Measurements from ENCODE around the gene OR2H2.

The OR2H2 gene

DNA sequence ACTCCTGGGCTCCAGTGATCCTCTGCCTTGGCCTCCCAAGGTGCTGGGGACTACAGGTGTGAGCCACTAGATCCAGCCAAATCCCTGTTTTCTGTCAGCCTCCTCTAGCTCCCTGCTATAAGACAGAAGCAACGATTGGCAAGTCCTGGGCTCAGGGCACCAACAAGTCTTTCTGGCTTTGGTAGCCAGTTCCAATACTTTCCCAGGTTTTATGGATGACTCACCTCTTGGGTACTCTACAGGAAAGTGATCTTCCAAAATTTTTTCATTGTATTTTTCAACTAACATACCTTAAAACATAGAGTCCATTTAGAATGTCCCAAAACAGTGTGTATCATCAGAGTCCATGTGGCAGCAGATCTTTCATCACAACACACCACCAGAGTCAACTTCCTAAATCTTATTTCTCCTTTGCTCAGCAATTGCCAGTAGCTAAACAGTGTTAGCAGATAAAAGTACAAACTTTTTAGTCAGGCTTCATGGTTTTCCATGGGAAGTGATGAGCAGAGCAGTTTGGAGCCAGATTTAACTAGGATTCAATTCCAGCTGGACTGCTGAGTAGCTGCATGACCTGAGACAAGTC lies 34.7 kb downstream of the OR2H2 start:
- Mint-ChIP-seq H3K36me3 (ENCODE audit: low read depth) (peaks cover 67% of the 10 kb centered on the region), H3K4me3 (no peak overlapping the region), H3K27me3 (ENCODE audit: low read depth) (no peaks in the 10 kb centered on the region), H3K9me3 (no peaks in the 10 kb centered on the region), H3K27ac (no peak overlapping the region), H3K4me1 (peaks cover 11% of the 10 kb centered on the region)
- TF ChIP-seq, protein P1, sequence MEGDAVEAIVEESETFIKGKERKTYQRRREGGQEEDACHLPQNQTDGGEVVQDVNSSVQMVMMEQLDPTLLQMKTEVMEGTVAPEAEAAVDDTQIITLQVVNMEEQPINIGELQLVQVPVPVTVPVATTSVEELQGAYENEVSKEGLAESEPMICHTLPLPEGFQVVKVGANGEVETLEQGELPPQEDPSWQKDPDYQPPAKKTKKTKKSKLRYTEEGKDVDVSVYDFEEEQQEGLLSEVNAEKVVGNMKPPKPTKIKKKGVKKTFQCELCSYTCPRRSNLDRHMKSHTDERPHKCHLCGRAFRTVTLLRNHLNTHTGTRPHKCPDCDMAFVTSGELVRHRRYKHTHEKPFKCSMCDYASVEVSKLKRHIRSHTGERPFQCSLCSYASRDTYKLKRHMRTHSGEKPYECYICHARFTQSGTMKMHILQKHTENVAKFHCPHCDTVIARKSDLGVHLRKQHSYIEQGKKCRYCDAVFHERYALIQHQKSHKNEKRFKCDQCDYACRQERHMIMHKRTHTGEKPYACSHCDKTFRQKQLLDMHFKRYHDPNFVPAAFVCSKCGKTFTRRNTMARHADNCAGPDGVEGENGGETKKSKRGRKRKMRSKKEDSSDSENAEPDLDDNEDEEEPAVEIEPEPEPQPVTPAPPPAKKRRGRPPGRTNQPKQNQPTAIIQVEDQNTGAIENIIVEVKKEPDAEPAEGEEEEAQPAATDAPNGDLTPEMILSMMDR (IDR thresholded peaks at IDR 0.05; ENCODE audit: unreplicated experiment in 3 of 3): no peak

DNA sequence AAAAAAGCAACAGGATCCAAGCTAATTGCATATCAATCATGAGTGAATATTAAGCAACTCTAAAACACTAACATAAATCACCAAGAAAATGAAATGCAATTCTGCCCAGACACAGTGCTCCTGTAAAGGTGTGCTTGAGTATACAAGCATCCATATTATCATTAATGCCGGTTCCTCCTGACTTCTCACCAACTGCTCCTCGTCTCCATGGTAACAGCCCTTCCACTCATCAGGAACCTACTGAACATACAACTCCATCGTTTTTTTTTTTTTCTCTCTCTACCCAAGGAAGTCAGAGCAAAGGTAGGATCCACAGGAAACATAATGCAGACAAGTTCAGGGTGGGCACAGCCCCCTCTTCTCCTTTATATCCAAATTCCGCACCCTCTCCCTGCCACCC lies 35.7 kb downstream of the OR2H2 start:
- Mint-ChIP-seq H3K27me3 (ENCODE audit: low read depth) (no peaks in the 10 kb centered on the region), H3K36me3 (ENCODE audit: low read depth) (peaks cover 65% of the 10 kb centered on the region), H3K4me3 (no peak overlapping the region), H3K27ac (no peak overlapping the region), H3K9me3 (no peaks in the 10 kb centered on the region), H3K4me1 (peaks cover 17% of the 10 kb centered on the region)
- TF ChIP-seq, protein P1 (IDR thresholded peaks at IDR 0.05; ENCODE audit: unreplicated experiment in 3 of 3): no peak

DNA sequence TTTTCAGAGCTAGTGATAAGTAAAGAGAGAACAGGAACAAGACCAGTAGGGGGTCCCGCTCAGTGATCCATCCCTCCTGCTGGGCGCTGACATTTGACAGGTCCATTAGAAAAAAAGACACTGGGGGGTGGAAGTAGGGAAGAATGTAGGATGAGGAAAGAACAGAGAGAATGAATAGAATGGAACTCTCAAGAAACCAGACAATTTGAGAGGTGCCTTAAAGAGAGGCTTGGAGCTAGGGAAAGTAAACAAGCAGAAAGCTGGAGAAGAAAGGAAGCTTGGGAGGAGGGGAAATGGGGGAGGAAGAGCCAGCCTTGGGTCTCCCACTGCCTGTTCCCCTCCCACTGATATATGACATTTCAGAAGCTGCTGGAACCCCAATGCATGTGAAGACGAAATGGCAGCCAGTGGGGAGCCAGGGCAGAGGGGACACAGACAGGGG lies 39.6 kb downstream of the OR2H2 start:
- TF ChIP-seq, protein P1 (IDR thresholded peaks at IDR 0.05; ENCODE audit: unreplicated experiment in 3 of 3): no peak

DNA sequence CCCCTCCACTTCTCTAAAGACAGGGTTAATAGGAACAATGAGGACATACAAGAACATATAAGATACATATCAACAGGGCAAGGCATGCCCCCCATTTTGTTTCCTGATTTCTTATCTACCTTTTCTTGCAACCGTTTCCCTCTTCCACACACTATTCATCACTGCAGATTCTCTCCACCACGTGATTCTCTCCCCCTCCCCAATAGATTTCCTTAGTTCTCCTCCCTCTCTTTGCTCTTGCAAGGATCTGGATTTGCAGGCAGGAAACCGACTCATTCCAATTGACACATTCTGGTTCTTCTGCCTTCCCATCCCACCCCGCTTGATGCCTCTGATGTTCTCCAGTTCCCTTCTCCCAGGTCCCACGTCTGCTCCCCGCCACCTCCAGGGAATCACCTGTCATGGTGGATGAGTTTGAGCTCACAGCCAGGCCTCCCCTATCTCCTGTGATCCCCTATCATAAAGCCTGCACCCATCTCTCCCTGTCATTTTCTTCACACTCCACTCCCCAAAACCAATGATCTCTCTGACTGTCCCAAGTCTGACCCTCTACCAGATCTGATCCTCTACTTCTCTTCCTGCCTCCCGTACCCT lies 40.5 kb downstream of the OR2H2 start:
- Mint-ChIP-seq H3K36me3 (ENCODE audit: low read depth) (peaks cover 41% of the 10 kb centered on the region), H3K4me3 (peak overlapping the region; percentile 7 to 42 (median 21)), H3K27me3 (ENCODE audit: low read depth) (peaks cover 8% of the 10 kb centered on the region), H3K4me1 (peaks cover 34% of the 10 kb centered on the region), H3K27ac (peak overlapping the region in 2 of 3 experiments; percentile 3 to 19), H3K9me3 (no peaks in the 10 kb centered on the region)
- TF ChIP-seq, protein P1 (IDR thresholded peaks at IDR 0.05; ENCODE audit: unreplicated experiment in 3 of 3): no peak

More for the DNA sequence above, 39.6 kb downstream of the OR2H2 start:
- Mint-ChIP-seq H3K27me3 (ENCODE audit: low read depth) (peaks cover 3% of the 10 kb centered on the region), H3K4me1 (peaks cover 27% of the 10 kb centered on the region), H3K4me3 (peak overlapping the region in 2 of 3 experiments; percentile 1 to 36), H3K9me3 (no peaks in the 10 kb centered on the region), H3K36me3 (ENCODE audit: low read depth) (peaks cover 43% of the 10 kb centered on the region), H3K27ac (peak overlapping the region in 1 of 3 experiments; percentile 4)

DNA sequence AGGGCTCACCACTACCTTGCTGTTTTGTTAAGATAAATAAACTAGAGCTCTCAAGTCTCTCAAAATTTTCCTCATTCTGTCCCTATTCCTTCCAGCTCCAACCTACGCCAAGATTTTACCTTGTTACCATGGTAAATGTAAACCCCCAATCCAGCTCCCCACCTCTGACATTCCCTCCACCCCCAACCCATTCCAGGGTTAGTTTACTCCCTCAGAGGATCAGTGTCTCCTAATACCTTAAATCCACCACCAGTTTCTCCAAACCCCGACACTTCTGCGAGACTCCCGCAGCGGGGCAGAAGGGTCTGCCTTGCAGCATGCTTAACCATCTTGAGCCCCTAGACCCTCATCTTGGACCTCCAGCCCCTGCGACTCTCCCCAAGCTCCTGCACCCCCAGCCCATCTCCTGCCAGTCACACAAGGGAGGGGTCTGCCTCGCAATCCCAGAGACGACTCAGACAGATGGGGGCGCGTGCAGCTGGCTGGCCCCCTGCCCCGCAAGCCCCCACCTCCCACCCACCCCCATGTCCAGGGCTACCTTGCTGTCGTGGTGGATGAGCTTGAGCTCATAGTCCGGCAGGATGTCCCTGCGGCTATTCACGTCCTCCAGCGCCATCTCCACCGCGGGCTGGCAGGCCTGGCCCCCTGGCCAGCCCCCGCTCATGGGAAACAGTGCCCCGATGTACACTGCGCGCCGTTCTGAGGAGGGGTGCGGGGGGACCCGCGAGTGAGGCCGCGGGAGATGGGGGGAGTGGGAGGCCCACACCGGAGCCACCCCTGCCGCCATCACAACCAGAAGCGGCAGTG lies 42.2 kb downstream of the OR2H2 start:
- TF ChIP-seq, protein P1 (IDR thresholded peaks at IDR 0.05; ENCODE audit: unreplicated experiment in 3 of 3): no peak
- H3K9me3 Mint-ChIP-seq: no peaks in the 10 kb centered on the region
- H3K36me3 Mint-ChIP-seq (ENCODE audit: low read depth): peaks cover 25% of the 10 kb centered on the region
- peak overlapping the region; percentile 74 to 85 (median 80) for H3K4me3 Mint-ChIP-seq
- H3K27ac Mint-ChIP-seq: peak overlapping the region in 1 of 3 experiments; percentile 57
- H3K4me1 Mint-ChIP-seq: peaks cover 41% of the 10 kb centered on the region
- peaks cover 12% of the 10 kb centered on the region for H3K27me3 Mint-ChIP-seq (ENCODE audit: low read depth)

Data from nephron (organoid).